ENCODE measurements around the gene LCP2. TPM values are rescaled to one million over a fixed set of nuclear protein-coding genes. Genes with fewer than 3 reads are reported as not detected.

LCP2 gene
- polyA plus RNA-seq, 2 donors = 2.4 to 2.6 TPM

DNA sequence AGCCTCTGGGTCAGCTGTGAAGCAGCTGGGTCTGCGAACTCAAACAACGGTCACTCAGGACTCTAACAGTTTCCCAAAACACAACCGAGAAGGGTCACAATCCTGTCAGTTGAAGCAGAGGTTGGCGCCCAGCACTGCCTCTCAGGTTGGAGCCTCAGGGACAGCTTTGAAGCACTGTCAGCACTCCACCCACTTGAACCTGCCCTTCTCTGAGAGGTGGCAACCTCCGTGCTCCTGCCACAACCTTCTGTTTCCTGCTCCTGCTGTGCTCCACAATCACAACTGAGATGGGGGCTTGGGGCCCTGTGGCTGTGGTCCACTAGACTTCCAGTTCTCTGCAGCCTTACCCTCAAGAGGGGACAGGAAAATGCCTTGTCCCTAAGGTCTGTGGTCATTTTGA lies 21.7 kb upstream of the LCP2 start:
- no peaks in the 10 kb centered on the region for H3K36me3 ChIP-seq (ENCODE audit: control insufficient read depth in 2 of 2, insufficient read depth in 2 of 2, low read length in 1 of 2)
- no peak overlapping the region for H3K27ac ChIP-seq (ENCODE audit: low read depth in 2 of 2, low read length in 1 of 2)
- H3K4me1 ChIP-seq (ENCODE audit: control insufficient read depth in 2 of 2, insufficient read depth in 2 of 2, low read length in 1 of 2) = no peaks in the 10 kb centered on the region
- 74 to 85% methylated on average over 5 of the region's 5 CpGs for WGBS, 2 donors
- H3K27me3 ChIP-seq (ENCODE audit: control insufficient read depth in 1 of 2, insufficient read depth in 2 of 2, low read length in 2 of 2) = no peaks in the 10 kb centered on the region
- H3K9me3 ChIP-seq (ENCODE audit: control insufficient read depth in 2 of 2, insufficient read depth in 1 of 2, low read depth in 1 of 2, low read length in 1 of 2) = no peaks in the 10 kb centered on the region
- no peak overlapping the region for H3K4me3 ChIP-seq (ENCODE audit: low read depth in 1 of 2, low read length in 2 of 2)

DNA sequence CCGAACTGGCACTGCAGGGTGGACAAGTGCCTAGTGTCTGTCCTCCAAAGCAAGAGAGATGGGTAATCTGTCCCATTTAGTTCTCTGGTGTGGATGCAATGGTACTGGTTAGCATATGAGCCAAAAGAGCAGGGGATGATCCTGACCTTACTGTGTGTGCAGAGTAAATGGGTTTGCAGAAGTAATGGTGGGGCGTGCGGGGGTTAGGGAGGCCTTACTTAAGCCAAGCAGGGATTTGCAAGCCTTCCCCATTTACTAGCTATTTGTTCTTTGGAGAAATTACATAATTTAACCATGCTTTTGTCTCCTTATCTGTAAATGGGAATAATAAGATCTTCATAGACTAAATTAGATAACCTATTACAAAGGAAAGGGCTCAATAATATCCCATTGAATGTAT lies 19.9 kb upstream of the LCP2 start:
- H3K27me3 ChIP-seq (ENCODE audit: control insufficient read depth in 1 of 2, insufficient read depth in 2 of 2, low read length in 2 of 2) = no peaks in the 10 kb centered on the region

DNA sequence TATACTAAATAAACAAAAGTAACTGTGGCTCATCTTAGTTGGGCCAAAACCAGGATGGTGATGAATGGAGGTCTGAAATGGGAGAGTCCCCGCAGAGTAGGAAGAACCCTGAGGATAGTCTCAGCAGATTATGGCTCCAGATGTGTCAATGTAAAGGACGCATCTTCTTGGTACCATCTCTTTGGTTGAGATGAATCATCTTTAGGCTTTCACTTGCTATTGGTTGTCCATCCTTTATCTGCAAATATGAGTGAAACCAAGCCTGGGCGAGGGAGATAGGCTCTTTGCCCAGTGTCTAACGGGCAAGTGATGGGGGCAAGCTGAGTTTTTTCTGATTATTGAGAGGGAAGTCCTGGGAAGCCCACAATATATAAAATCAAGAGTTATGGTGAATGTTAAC lies 19.4 kb upstream of the LCP2 start:
- no peaks in the 10 kb centered on the region for H3K4me1 ChIP-seq (ENCODE audit: control insufficient read depth in 2 of 2, insufficient read depth in 2 of 2, low read length in 1 of 2)
- H3K27me3 ChIP-seq (ENCODE audit: control insufficient read depth in 1 of 2, insufficient read depth in 2 of 2, low read length in 2 of 2) = no peaks in the 10 kb centered on the region
- no peaks in the 10 kb centered on the region for H3K9me3 ChIP-seq (ENCODE audit: control insufficient read depth in 2 of 2, insufficient read depth in 1 of 2, low read depth in 1 of 2, low read length in 1 of 2)
- 85 to 94% methylated on average over 4 of the region's 4 CpGs for WGBS, 2 donors
- no peaks in the 10 kb centered on the region for H3K36me3 ChIP-seq (ENCODE audit: control insufficient read depth in 2 of 2, insufficient read depth in 2 of 2, low read length in 1 of 2)
- no peak overlapping the region for H3K4me3 ChIP-seq (ENCODE audit: low read depth in 1 of 2, low read length in 2 of 2)
- H3K27ac ChIP-seq (ENCODE audit: low read depth in 2 of 2, low read length in 1 of 2) = no peak overlapping the region

More for the DNA sequence above, 19.9 kb upstream of the LCP2 start:
- Histone ChIP-seq H3K27ac (ENCODE audit: low read depth in 2 of 2, low read length in 1 of 2) (no peak overlapping the region), H3K4me3 (ENCODE audit: low read depth in 1 of 2, low read length in 2 of 2) (no peak overlapping the region), H3K4me1 (ENCODE audit: control insufficient read depth in 2 of 2, insufficient read depth in 2 of 2, low read length in 1 of 2) (no peaks in the 10 kb centered on the region), H3K9me3 (ENCODE audit: control insufficient read depth in 2 of 2, insufficient read depth in 1 of 2, low read depth in 1 of 2, low read length in 1 of 2) (no peaks in the 10 kb centered on the region), H3K36me3 (ENCODE audit: control insufficient read depth in 2 of 2, insufficient read depth in 2 of 2, low read length in 1 of 2) (no peaks in the 10 kb centered on the region)
- 90 to 94% methylated on average over 3 of the region's 3 CpGs for WGBS, 2 donors

- Histone ChIP-seq H3K4me3 (ENCODE audit: low read depth in 1 of 2, low read length in 2 of 2) (no peak overlapping the region), H3K36me3 (ENCODE audit: control insufficient read depth in 2 of 2, insufficient read depth in 2 of 2, low read length in 1 of 2) (no peaks in the 10 kb centered on the region), H3K9me3 (ENCODE audit: control insufficient read depth in 2 of 2, insufficient read depth in 1 of 2, low read depth in 1 of 2, low read length in 1 of 2) (no peaks in the 10 kb centered on the region), H3K27me3 (ENCODE audit: control insufficient read depth in 1 of 2, insufficient read depth in 2 of 2, low read length in 2 of 2) (no peaks in the 10 kb centered on the region), H3K4me1 (ENCODE audit: control insufficient read depth in 2 of 2, insufficient read depth in 2 of 2, low read length in 1 of 2) (no peaks in the 10 kb centered on the region), H3K27ac (ENCODE audit: low read depth in 2 of 2, low read length in 1 of 2) (no peak overlapping the region)
- 30 to 44% methylated on average over 5 of the region's 5 CpGs for WGBS, 2 donors
Measured at GRCh38 chr5:170315154-170315553, 17.6 kb upstream of the LCP2 start.

DNA sequence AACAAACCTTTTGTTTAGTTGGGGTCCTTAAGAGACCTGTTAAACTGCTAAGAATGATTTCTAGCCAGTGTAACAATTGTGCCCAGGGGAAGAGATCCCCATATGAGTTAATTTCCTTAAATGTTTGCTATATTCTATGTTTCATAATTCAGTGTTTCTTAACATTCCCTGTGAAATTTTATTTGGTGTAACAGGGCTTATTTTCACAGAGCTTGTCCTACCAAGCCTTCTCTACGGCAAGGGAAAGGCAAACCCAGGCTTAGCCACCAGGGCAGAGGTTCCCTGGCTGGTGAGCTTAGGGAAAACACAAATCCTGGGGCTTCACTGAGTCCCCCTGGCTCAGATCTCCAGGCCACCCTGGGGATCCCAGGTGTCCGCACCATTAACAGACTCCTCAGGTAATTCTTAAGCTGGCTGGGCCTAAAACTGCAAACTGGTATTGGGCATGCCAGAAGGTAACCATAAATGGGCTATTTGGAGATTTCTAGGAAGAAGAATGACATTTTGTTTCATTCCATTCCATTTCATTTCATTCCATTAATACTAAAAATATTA lies 17.0 kb upstream of the LCP2 start:
- H3K36me3 ChIP-seq (ENCODE audit: control insufficient read depth in 2 of 2, insufficient read depth in 2 of 2, low read length in 1 of 2) = no peaks in the 10 kb centered on the region
- no peak overlapping the region for H3K4me3 ChIP-seq (ENCODE audit: low read depth in 1 of 2, low read length in 2 of 2)
- 69 to 91% methylated on average over 2 of the region's 2 CpGs for WGBS, 2 donors
- no peaks in the 10 kb centered on the region for H3K4me1 ChIP-seq (ENCODE audit: control insufficient read depth in 2 of 2, insufficient read depth in 2 of 2, low read length in 1 of 2)
- H3K27ac ChIP-seq (ENCODE audit: low read depth in 2 of 2, low read length in 1 of 2) = no peak overlapping the region
- no peaks in the 10 kb centered on the region for H3K27me3 ChIP-seq (ENCODE audit: control insufficient read depth in 1 of 2, insufficient read depth in 2 of 2, low read length in 2 of 2)
- H3K9me3 ChIP-seq (ENCODE audit: control insufficient read depth in 2 of 2, insufficient read depth in 1 of 2, low read depth in 1 of 2, low read length in 1 of 2) = no peaks in the 10 kb centered on the region

GRCh38 chr5:170313816-170314215 lies 16.2 kb upstream of the LCP2 start:
- H3K36me3 ChIP-seq (ENCODE audit: control insufficient read depth in 2 of 2, insufficient read depth in 2 of 2, low read length in 1 of 2) = no peaks in the 10 kb centered on the region
- no peaks in the 10 kb centered on the region for H3K4me1 ChIP-seq (ENCODE audit: control insufficient read depth in 2 of 2, insufficient read depth in 2 of 2, low read length in 1 of 2)

DNA sequence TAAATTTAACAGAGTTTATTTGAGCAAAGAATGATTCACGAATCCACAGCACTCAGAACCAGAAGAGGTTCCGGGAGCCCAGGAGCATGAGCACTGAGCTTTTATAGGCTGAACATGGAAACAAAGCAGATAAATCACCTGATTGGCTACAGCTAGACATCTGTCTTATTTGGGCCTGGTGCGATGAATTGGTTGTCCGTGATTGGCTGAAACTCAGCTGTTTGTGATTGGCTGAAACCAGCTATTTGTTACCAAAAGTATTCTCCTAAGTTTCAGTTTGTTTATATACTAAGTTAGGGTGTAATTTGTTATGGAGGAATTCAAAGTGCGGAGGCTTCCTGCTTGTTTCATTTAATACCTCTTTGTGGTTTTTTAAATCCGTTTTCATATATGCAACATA lies 15.8 kb upstream of the LCP2 start:
- Histone ChIP-seq H3K9me3 (ENCODE audit: control insufficient read depth in 2 of 2, insufficient read depth in 1 of 2, low read depth in 1 of 2, low read length in 1 of 2) (no peaks in the 10 kb centered on the region), H3K4me1 (ENCODE audit: control insufficient read depth in 2 of 2, insufficient read depth in 2 of 2, low read length in 1 of 2) (no peaks in the 10 kb centered on the region), H3K27me3 (ENCODE audit: control insufficient read depth in 1 of 2, insufficient read depth in 2 of 2, low read length in 2 of 2) (no peaks in the 10 kb centered on the region), H3K4me3 (ENCODE audit: low read depth in 1 of 2, low read length in 2 of 2) (no peak overlapping the region), H3K27ac (ENCODE audit: low read depth in 2 of 2, low read length in 1 of 2) (no peak overlapping the region), H3K36me3 (ENCODE audit: control insufficient read depth in 2 of 2, insufficient read depth in 2 of 2, low read length in 1 of 2) (no peaks in the 10 kb centered on the region)
- WGBS, 2 donors = 75 to 76% methylated on average over 6 of the region's 6 CpGs

More at GRCh38 chr5:170313816-170314215, 16.2 kb upstream of the LCP2 start:
- Histone ChIP-seq H3K27me3 (ENCODE audit: control insufficient read depth in 1 of 2, insufficient read depth in 2 of 2, low read length in 2 of 2) (no peaks in the 10 kb centered on the region), H3K9me3 (ENCODE audit: control insufficient read depth in 2 of 2, insufficient read depth in 1 of 2, low read depth in 1 of 2, low read length in 1 of 2) (no peaks in the 10 kb centered on the region), H3K27ac (ENCODE audit: low read depth in 2 of 2, low read length in 1 of 2) (no peak overlapping the region), H3K4me3 (ENCODE audit: low read depth in 1 of 2, low read length in 2 of 2) (no peak overlapping the region)
- 70 to 77% methylated on average over 2 of the region's 2 CpGs for WGBS, 2 donors

DNA sequence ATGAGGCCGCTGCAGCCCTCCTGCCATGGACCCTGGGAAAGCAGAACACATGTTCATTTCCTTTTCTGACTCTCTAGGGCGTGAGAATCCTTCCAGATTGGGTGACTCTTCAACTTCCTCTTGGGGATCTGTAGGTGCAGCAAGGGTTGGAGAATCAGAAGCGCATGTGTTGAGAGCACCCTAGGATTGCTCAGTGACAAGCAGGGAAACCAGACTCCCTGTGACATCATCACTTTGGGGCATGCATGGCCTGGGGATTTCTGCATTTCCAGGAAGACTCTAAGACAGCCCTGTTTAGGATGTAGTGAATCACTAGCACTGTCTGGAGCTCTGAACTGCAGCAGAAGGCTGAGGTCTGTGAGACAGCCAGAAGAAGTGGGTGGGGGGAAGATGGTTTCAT lies 15.1 kb upstream of the LCP2 start:
- H3K27ac ChIP-seq (ENCODE audit: low read depth in 2 of 2, low read length in 1 of 2) = no peak overlapping the region
- no peaks in the 10 kb centered on the region for H3K36me3 ChIP-seq (ENCODE audit: control insufficient read depth in 2 of 2, insufficient read depth in 2 of 2, low read length in 1 of 2)
- H3K9me3 ChIP-seq (ENCODE audit: control insufficient read depth in 2 of 2, insufficient read depth in 1 of 2, low read depth in 1 of 2, low read length in 1 of 2) = no peaks in the 10 kb centered on the region
- no peaks in the 10 kb centered on the region for H3K27me3 ChIP-seq (ENCODE audit: control insufficient read depth in 1 of 2, insufficient read depth in 2 of 2, low read length in 2 of 2)
- H3K4me1 ChIP-seq (ENCODE audit: control insufficient read depth in 2 of 2, insufficient read depth in 2 of 2, low read length in 1 of 2) = peaks cover 0 to 2% of the 10 kb centered on the region in 2 donors
- WGBS, 2 donors = 53 to 68% methylated on average over 3 of the region's 3 CpGs
- no peak overlapping the region for H3K4me3 ChIP-seq (ENCODE audit: low read depth in 1 of 2, low read length in 2 of 2)

DNA sequence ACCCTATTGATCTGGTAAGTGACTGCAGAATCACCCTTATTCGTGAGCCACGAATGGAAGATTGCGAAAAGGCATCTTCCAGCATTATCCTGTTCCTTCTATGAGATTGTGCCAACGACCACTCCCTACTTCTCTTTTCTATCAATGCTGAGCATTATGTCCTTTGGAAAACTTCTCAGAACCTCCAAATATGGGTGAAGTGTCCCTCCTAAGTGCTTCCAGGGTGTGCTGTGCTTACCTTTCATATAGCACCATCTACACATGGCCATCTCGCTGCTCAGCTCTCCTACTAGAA lies 14.7 kb upstream of the LCP2 start:
- no peaks in the 10 kb centered on the region for H3K36me3 ChIP-seq (ENCODE audit: control insufficient read depth in 2 of 2, insufficient read depth in 2 of 2, low read length in 1 of 2)
- no peaks in the 10 kb centered on the region for H3K27me3 ChIP-seq (ENCODE audit: control insufficient read depth in 1 of 2, insufficient read depth in 2 of 2, low read length in 2 of 2)
- no peaks in the 10 kb centered on the region for H3K9me3 ChIP-seq (ENCODE audit: control insufficient read depth in 2 of 2, insufficient read depth in 1 of 2, low read depth in 1 of 2, low read length in 1 of 2)
- H3K4me1 ChIP-seq (ENCODE audit: control insufficient read depth in 2 of 2, insufficient read depth in 2 of 2, low read length in 1 of 2) = peaks cover 0 to 5% of the 10 kb centered on the region in 2 donors
- no peak overlapping the region for H3K27ac ChIP-seq (ENCODE audit: low read depth in 2 of 2, low read length in 1 of 2)
- WGBS, 2 donors = 78 to 83% methylated on average over 5 of the region's 5 CpGs
- H3K4me3 ChIP-seq (ENCODE audit: low read depth in 1 of 2, low read length in 2 of 2) = no peak overlapping the region

DNA sequence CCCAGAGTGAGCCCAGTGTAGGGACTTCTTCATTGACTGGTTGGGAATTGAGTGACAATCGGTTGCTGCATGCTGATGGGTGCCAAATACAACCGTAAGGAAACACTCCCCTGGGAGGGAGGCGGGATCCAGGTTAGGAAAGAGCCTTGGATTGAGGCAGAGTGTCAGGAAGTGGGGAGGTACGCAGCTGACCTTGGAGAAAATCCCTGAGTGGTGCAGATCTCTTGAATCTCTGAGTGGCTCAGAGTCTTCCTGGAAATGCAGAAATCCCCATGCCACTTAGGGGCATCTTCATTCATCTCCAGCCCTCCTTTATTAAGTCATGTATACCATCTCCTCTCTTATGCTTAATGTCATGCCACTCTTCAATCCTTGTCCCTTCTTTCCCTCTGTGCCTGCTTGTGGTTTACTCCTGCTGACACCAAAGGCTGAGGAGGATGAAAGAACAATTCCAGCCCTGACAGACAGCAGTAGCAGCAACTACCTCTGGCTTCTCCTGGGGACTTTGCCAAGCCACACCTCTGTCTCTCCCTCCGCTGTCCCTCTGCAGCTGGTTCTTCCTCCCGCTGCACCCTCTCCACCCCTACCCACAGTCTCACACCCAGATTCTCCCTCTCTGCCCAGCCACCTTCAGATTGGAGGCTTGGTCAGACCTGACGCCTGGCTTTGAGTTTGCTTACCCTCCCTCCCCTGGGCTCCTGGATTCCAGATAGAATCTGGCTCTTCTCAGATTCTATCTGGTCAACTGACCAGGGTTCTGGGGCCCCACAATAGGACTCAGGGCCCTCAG lies 14.1 kb upstream of the LCP2 start:
- H3K36me3 ChIP-seq (ENCODE audit: control insufficient read depth in 2 of 2, insufficient read depth in 2 of 2, low read length in 1 of 2) = no peaks in the 10 kb centered on the region
- no peaks in the 10 kb centered on the region for H3K9me3 ChIP-seq (ENCODE audit: control insufficient read depth in 2 of 2, insufficient read depth in 1 of 2, low read depth in 1 of 2, low read length in 1 of 2)
- no peak overlapping the region for H3K27ac ChIP-seq (ENCODE audit: low read depth in 2 of 2, low read length in 1 of 2)
- no peaks in the 10 kb centered on the region for H3K27me3 ChIP-seq (ENCODE audit: control insufficient read depth in 1 of 2, insufficient read depth in 2 of 2, low read length in 2 of 2)
- peaks cover 0 to 5% of the 10 kb centered on the region in 2 donors for H3K4me1 ChIP-seq (ENCODE audit: control insufficient read depth in 2 of 2, insufficient read depth in 2 of 2, low read length in 1 of 2)
- H3K4me3 ChIP-seq (ENCODE audit: low read depth in 1 of 2, low read length in 2 of 2) = no peak overlapping the region
- WGBS, 2 donors = 64% methylated on average over 7 of the region's 7 CpGs
